Measurements from ENCODE around the gene KCTD16.
A peak's percentile ranks its signal among the peaks of the same experiment; 100 is the strongest.

Gene KCTD16

GRCh38 chr5:144352330-144352729, 181.7 kb downstream of the KCTD16 start:
- DNase-seq (ENCODE audit: low read depth): no peak
- TF ChIP-seq, protein P1, sequence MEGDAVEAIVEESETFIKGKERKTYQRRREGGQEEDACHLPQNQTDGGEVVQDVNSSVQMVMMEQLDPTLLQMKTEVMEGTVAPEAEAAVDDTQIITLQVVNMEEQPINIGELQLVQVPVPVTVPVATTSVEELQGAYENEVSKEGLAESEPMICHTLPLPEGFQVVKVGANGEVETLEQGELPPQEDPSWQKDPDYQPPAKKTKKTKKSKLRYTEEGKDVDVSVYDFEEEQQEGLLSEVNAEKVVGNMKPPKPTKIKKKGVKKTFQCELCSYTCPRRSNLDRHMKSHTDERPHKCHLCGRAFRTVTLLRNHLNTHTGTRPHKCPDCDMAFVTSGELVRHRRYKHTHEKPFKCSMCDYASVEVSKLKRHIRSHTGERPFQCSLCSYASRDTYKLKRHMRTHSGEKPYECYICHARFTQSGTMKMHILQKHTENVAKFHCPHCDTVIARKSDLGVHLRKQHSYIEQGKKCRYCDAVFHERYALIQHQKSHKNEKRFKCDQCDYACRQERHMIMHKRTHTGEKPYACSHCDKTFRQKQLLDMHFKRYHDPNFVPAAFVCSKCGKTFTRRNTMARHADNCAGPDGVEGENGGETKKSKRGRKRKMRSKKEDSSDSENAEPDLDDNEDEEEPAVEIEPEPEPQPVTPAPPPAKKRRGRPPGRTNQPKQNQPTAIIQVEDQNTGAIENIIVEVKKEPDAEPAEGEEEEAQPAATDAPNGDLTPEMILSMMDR (conservative IDR thresholded peaks at IDR 0.05; ENCODE audit: low read depth, low read length): no peak
- no peak overlapping the region for H3K4me3 ChIP-seq (ENCODE audit: low read length)

DNA sequence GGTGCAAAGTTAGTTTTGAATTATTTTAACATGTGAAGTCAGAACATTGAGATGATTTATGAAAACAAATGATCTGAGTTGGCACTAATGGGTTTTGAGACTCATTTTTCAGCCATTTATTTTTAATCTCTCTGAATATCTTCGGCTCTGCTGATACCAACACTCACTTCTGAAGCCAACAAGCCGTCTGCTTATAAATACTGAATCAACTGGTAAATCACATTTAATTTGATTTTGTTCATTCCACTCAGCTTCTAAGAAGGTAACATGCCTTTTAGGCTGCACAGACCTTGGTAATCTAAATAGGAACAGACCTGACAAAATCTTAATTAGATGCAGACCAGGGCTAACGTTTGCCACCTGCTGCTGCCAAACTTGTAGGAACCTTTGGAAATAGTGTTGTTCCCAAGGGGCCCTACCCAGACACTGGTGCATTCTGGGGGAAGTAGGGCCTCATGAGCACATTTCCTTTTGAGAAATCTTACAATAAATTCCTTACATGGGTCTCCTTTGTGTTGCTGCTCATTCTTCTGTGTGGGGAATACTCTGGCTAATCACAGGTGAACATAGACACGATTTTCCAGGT, 182.2 kb downstream of the KCTD16 start:
- TF ChIP-seq, protein P1 (conservative IDR thresholded peaks at IDR 0.05; ENCODE audit: low read depth, low read length): no peak
- no peak for DNase-seq (ENCODE audit: low read depth)
- no peak overlapping the region for H3K4me3 ChIP-seq (ENCODE audit: low read length)

GRCh38 chr5:144356489-144356888, 185.8 kb downstream of the KCTD16 start:
- DNase-seq (ENCODE audit: low read depth): no peak
- TF ChIP-seq, protein P1 (conservative IDR thresholded peaks at IDR 0.05; ENCODE audit: low read depth, low read length): no peak
- H3K4me3 ChIP-seq (ENCODE audit: low read length): no peak overlapping the region

DNA sequence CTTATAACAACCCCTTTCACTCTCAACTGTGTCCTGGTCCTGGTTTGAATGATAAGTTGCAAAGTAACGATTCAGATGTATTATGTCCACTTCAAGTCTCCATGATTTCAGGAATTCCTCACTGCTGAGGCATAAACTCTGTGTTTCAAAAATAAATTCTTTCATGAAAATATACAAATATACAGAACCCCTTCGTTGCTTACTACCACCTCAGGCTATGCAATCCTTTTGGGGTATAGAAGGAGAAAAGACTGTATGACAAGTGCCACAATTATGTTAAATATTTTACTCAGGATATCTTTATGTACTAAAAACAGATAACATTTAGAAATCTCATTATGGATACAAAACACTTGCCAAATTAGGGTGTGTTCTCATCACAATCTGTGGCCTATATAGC, 190.7 kb downstream of the KCTD16 start:
- DNase-seq (ENCODE audit: low read depth): no peak
- no peak overlapping the region for H3K4me3 ChIP-seq (ENCODE audit: low read length)

GRCh38 chr5:144365885-144366284, 195.2 kb downstream of the KCTD16 start:
- no peak for DNase-seq (ENCODE audit: low read depth)
- TF ChIP-seq, protein P1 (conservative IDR thresholded peaks at IDR 0.05; ENCODE audit: low read depth, low read length): no peak
- H3K4me3 ChIP-seq (ENCODE audit: low read length): no peak overlapping the region

More for the DNA sequence above, 190.7 kb downstream of the KCTD16 start:
- TF ChIP-seq, protein P1 (conservative IDR thresholded peaks at IDR 0.05; ENCODE audit: low read depth, low read length): no peak

GRCh38 chr5:144367991-144368390, 197.3 kb downstream of the KCTD16 start:
- H3K4me3 ChIP-seq (ENCODE audit: low read length): no peak overlapping the region
- TF ChIP-seq, protein P1 (conservative IDR thresholded peaks at IDR 0.05; ENCODE audit: low read depth, low read length): no peak
- DNase-seq (ENCODE audit: low read depth): no peak

DNA sequence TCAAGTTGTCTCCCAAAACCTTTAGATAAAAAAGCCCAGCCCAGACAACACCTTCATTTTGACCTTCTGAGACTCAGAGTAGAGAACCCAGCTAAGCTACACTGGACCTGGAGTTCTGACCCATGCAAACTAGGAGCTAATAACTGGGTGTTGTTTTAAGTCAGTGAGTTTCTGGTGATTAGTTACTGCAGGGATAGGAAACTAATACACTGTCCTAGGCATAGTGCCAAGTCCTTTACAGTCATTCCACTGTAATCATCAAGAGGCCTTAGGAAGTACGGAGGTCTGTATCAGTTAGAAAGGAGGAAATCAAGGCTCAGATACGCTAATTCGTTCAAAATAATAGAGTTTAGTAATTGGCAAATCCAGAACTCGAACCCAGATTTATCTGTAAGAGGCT, 197.9 kb downstream of the KCTD16 start:
- H3K4me3 ChIP-seq (ENCODE audit: low read length): no peak overlapping the region
- peak; percentile 72 for DNase-seq (ENCODE audit: low read depth)
- TF ChIP-seq, protein P1 (conservative IDR thresholded peaks at IDR 0.05; ENCODE audit: low read depth, low read length): no peak
